HG03521 (cell line): Measurements from ENCODE around the gene AADAC.
"Not testable (repeated sequence)": the region's sequence is repeated elsewhere in the genome, so short reads cannot be mapped to it uniquely, and the experiment has no call there.

Experiments
- ATAC-seq: cut with Tn5 transposase; IDR thresholded peaks from one replicate; pipeline ENCODE4 v1.9.1; 2021; ENCODE audit warnings: mild to moderate bottlenecking, moderate library complexity; ENCODE audit not compliant: unreplicated experiment

Gene AADAC

DNA sequence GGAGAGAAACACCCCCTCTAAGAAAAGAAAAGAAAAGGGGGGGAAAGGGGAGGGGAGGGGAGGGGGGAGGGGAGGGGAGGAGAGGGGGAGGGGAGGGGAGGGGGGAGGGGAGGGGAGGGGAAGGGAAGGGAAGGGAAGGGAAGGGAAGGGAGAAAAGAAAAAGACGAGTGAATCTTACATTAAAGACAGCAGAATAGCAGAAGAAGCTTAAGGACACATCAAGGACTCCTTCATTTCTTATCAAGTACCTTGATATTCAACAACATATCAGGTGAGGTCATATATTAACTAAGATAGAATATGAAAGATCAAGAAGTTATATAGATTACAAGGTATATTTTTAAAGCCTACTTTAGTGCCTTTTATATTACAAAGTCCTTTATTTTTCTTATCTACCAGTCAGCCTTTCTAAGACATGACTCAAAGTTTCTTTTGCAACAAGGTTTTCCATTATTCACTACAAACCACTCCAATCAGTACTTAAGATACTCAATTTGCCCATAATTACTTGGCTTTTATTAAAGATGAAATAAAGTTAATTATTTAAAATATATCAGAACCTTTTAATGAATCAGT is 17.7 kb upstream of the AADAC start:
- no peak for ATAC-seq

DNA sequence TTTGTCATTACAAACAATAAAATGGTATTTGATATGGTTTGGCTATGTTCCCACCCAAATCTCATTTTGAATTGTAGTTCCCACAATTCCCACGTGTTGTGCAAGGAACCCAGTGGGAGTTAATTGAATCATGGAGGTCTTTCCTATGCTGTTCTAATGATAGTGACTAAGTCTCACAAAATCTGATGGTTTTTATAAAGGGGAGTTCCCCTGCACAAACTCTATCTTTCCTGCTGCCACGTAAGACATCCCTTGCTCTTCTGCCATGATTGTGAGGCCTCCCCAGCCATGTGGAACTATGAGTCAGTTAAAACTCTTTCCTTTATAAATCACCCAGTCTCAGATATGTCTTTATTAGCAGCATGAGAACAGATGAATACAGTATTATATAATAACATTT is 15.4 kb upstream of the AADAC start:
- ATAC-seq = no peak

- ATAC-seq = no peak
Measured at GRCh38 chr3:151800431-151800830, 13.5 kb upstream of the AADAC start.

GRCh38 chr3:151804267-151804666 is 9.6 kb upstream of the AADAC start:
- ATAC-seq = no peak

- no peak for ATAC-seq
Measured at GRCh38 chr3:151806838-151807237, 7.1 kb upstream of the AADAC start.

- ATAC-seq = not testable (repeated sequence)
Measured at GRCh38 chr3:151808926-151809325, 5.0 kb upstream of the AADAC start.

DNA sequence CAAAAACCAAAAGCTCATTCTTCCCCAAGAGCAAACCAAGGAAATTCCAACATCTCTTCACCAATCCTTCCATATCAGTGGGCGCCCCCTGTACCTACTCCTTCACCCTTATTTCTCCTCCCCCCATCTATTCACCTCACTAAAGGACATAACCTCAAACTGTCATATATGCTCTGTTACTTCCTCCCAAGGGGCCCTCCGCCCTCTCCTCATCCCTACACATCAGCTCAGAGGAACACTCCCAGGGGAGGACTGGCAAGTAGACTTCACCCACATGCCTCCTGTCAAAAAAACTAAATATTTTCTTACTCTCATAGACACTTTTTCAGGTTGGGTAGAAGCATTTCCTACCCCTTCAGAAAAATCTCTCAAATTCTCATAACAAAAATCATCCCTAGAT is 2.4 kb upstream of the AADAC start:
- ATAC-seq = no peak

DNA sequence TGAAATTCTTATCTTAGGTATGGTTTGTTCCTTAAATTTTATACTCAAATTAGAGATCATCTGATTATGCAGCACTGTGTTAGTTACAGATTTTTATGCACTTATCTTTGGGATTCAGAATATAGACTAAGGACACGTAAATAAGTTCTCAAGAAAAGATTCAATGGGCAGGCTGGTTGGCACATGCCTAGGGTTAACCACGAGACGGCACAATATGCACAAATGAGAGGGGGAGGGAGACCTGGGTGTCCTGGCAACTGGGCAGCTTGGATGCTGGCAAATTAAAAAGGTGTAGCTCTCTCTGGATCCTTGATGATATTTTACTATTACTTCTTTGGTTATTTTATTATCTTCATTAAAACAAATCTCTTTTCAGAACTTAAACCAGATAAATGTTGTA is 672 bp downstream of the AADAC start:
- ATAC-seq = no peak

DNA sequence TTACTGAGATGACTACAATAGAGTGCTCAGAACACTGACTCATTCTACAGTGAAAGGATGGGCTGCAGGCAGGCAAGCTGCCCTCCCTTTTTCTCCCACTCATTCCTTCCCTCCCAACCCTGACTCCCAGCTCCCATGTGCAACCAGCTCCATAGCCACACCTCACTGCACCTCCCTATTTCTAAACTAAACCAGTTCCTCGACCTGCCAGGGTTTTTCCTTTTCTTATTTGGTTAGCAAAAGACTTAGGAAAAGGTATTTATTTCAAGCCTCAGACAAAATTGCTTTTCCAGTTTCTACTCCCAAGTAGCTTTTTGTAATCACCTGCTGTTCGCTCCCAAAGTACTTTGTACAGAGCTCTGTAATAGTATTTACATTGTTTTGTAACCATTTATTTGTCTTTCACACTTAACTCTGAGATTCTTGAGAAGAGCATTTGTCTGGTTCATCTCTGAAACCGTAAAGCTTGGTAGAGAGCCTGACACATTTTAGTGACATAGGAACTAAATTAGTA is 2.2 kb downstream of the AADAC start:
- no peak for ATAC-seq

DNA sequence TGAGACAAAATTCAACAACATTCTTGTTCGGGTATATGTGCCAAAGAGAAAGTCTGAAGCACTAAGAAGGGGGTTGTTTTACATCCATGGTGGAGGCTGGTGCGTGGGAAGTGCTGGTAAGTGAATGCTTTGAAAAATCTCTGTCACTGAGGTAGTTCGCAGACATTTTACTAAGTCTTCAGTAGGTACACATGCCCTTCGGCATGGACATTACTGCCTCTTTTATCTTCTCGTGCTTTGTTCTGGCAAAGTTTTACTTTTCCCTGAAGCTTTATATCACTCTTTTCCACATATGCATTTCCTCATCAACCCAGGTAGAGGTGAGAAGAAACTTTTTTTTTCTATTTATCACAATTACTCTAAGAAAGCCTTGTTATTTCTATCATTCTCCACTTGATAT is 3.6 kb downstream of the AADAC start:
- ATAC-seq = no peak

DNA sequence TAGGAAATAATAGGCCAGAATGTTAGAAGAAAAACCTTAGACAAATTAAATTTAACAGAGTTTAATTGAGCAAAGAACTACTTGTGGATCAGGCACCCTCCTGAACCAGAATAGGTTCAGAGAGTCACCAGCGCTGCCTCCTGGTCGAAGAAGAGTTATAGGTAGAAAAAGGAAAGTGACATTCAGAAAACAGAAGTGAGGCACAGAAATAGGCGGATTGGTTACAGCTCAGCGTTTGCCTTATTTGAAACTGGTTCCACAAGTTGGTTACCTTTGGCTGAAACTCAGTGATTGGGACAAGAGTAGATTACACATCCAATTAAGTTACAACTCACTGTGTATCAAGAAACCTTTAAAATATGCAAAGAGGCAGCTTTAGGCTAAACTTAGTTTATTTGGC is 4.4 kb downstream of the AADAC start:
- no peak for ATAC-seq

- no peak for ATAC-seq
Measured at GRCh38 chr3:151819910-151820309, 6.0 kb downstream of the AADAC start.

DNA sequence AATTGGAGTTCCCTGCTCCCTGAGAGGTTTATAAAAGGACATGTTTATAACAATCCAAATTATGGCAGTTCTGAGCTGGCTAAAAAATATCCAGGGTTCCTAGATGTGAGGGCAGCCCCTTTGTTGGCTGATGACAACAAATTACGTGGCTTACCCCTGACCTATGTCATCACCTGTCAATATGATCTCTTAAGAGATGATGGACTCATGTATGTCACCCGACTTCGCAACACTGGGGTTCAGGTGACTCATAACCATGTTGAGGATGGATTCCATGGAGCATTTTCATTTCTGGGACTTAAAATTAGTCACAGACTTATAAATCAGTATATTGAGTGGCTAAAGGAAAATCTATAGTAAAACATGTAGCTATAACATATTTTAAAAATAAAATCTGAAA is 13.9 kb downstream of the AADAC start:
- ATAC-seq = no peak

GRCh38 chr3:151835751-151836525 is 22.0 kb downstream of the AADAC start:
- ATAC-seq = no peak

GRCh38 chr3:151837057-151837456 is 23.1 kb downstream of the AADAC start:
- no peak for ATAC-seq

GRCh38 chr3:151838574-151839312 is 24.8 kb downstream of the AADAC start:
- ATAC-seq = peak; percentile 85

GRCh38 chr3:151839313-151839631 is 25.4 kb downstream of the AADAC start:
- ATAC-seq = no peak

- ATAC-seq = no peak
Measured at GRCh38 chr3:151841801-151842200, 27.9 kb downstream of the AADAC start.

GRCh38 chr3:151843275-151843674 is 29.4 kb downstream of the AADAC start:
- ATAC-seq = no peak

DNA sequence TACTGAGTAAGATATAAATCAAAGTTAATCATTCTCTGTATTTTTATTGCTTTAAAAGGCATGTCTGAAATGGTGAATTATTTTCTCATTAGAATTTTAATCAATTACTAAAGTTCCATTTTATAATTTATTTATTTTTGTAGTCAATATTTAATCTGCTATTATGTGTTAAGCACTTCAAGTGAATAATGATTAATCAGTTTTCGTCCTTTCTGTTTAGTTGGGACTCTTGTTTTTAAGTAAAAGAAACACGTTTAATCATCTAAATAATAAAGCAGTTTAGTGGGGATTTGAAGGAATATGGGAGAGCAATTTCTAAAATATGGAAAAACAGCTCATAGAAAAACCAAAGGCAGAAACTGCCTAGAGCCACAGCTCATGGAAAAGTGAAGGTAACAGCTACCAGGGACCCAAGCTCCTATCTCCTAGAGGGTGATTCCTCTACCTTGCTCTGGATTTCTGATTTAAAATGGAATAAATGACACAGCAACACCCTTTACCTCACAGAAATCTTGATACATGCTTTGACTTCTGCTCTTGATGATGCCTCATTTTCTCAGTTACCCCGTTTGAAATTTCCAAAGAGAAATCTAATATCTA is 31.5 kb downstream of the AADAC start:
- ATAC-seq = no peak

DNA sequence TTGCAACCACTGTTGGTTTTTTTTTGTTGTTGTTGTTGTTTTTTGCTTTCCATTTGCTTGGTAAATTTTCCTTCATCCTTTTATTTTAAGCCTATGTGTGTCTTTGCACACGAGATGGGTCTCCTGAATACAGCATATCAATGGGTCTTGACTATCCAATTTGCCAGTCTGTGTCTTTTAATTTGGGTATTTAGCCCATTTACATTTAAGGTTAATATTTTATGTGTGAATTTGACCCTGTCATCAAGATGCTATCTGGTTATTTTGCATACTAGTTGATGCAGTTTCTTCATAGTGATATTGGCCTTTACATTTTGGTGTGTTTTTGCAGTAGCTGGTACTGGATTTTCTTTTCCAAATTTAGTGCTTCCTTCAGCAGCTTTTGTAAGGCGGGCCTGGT is 36.1 kb downstream of the AADAC start:
- not testable (repeated sequence) for ATAC-seq
